HAP-1 (cell line): ENCODE data around the gene NAGS.
"Not testable (repeated sequence)": the region's sequence is repeated elsewhere in the genome, so short reads cannot be mapped to it uniquely, and the experiment has no call there.

Experiments used
- DNase-seq, 2 experiments: peaks; one replicate each; pipeline ENCODE4 v3.0.0-alpha.2; 2016 to 2020; ENCODE audit warnings: low spot score in 2 of 2
- H3K27me3 ChIP-seq: fragments of 250-450 bp; sonication (Bioruptor Pico); 2 replicates; pipeline ENCODE4 v1.5.1; 2020; ENCODE audit warnings: low read depth, mild to moderate bottlenecking, moderate library complexity
- H3K36me3 ChIP-seq: fragments of 250-450 bp; sonication (Bioruptor Pico); replicated peaks from 2 replicates; pipeline ENCODE4 v1.5.1; 2020; ENCODE audit warnings: mild to moderate bottlenecking
- H3K4me1 ChIP-seq: fragments of 250-450 bp; sonication (Bioruptor Pico); 2 replicates; pipeline ENCODE4 v1.5.1; 2020; ENCODE audit warnings: mild to moderate bottlenecking
- H3K4me3 ChIP-seq: fragments of 250-450 bp; sonication (Bioruptor Pico); 2 replicates; pipeline ENCODE4 v1.5.1; 2020; ENCODE audit warnings: mild to moderate bottlenecking, moderate library complexity
- H3K9me3 ChIP-seq: fragments of 250-450 bp; sonication (Bioruptor Pico); 2 replicates; pipeline ENCODE4 v1.5.1; 2020; ENCODE audit warnings: mild to moderate bottlenecking, moderate library complexity
- in situ Hi-C: fragments of 300-500 bp; cut with MboI; formaldehyde crosslinking; loops from 3 replicates; pipeline ENCODE4 v1.14.3; 2020; ENCODE audit warnings: low sequenced_read_pairs, inconsistent platforms, mixed read lengths

Gene NAGS

GRCh38 chr17:44023545-44024270, 19.3 kb downstream of the NAGS start:
- Histone ChIP-seq H3K4me3 (no peak overlapping the region), H3K36me3 (peaks cover 6% of the 10 kb centered on the region; the same call in 1 of the 2 replicates), H3K27me3 (no peaks in the 10 kb centered on the region), H3K9me3 (no peaks in the 10 kb centered on the region), H3K4me1 (no peaks in the 10 kb centered on the region)
- DNase-seq = no peak
- in situ Hi-C loops = no loop called here

- in situ Hi-C loops = no loop called here
- DNase-seq = no peak
- H3K4me1 ChIP-seq = no peaks in the 10 kb centered on the region
- no peak overlapping the region for H3K4me3 ChIP-seq
- H3K9me3 ChIP-seq = no peaks in the 10 kb centered on the region
- H3K27me3 ChIP-seq = no peaks in the 10 kb centered on the region
- peaks cover 8% of the 10 kb centered on the region for H3K36me3 ChIP-seq
Measured at GRCh38 chr17:44024271-44024663, 19.8 kb downstream of the NAGS start.

- Histone ChIP-seq H3K4me1 (no peaks in the 10 kb centered on the region), H3K9me3 (no peaks in the 10 kb centered on the region), H3K27me3 (no peaks in the 10 kb centered on the region), H3K4me3 (no peak overlapping the region), H3K36me3 (peaks cover 14% of the 10 kb centered on the region)
- no peak for DNase-seq
- in situ Hi-C loops = no loop called here
Measured at GRCh38 chr17:44024853-44025252, 20.4 kb downstream of the NAGS start.

GRCh38 chr17:44029736-44030135, 25.3 kb downstream of the NAGS start:
- in situ Hi-C loops = no loop called here
- H3K9me3 ChIP-seq = no peaks in the 10 kb centered on the region
- no peak overlapping the region for H3K4me3 ChIP-seq
- no peaks in the 10 kb centered on the region for H3K4me1 ChIP-seq
- no peak for DNase-seq
- H3K27me3 ChIP-seq = no peaks in the 10 kb centered on the region
- peaks cover 46% of the 10 kb centered on the region for H3K36me3 ChIP-seq

- H3K4me3 ChIP-seq = no peak overlapping the region
- no peaks in the 10 kb centered on the region for H3K9me3 ChIP-seq
- in situ Hi-C loops = no loop called here
- no peaks in the 10 kb centered on the region for H3K27me3 ChIP-seq
- H3K4me1 ChIP-seq = no peaks in the 10 kb centered on the region
- H3K36me3 ChIP-seq = peaks cover 46% of the 10 kb centered on the region
- no peak for DNase-seq
Measured at GRCh38 chr17:44030482-44030881, 26.1 kb downstream of the NAGS start.

GRCh38 chr17:44033861-44034408, 29.5 kb downstream of the NAGS start:
- in situ Hi-C loops = no loop called here

GRCh38 chr17:44034688-44035087, 30.3 kb downstream of the NAGS start:
- peaks cover 69% of the 10 kb centered on the region for H3K36me3 ChIP-seq
- H3K9me3 ChIP-seq, H3K4me3 ChIP-seq, H3K4me1 ChIP-seq, in situ Hi-C loops, H3K27me3 ChIP-seq, DNase-seq: not testable (repeated sequence)

More at GRCh38 chr17:44033861-44034408, 29.5 kb downstream of the NAGS start:
- H3K27me3 ChIP-seq = no peaks in the 10 kb centered on the region
- no peak for DNase-seq
- no peaks in the 10 kb centered on the region for H3K9me3 ChIP-seq
- H3K4me1 ChIP-seq = no peaks in the 10 kb centered on the region
- H3K36me3 ChIP-seq = peaks cover 70% of the 10 kb centered on the region
- no peak overlapping the region for H3K4me3 ChIP-seq

- H3K4me3 ChIP-seq = no peak overlapping the region
- in situ Hi-C loops = no loop called here
- H3K36me3 ChIP-seq = peaks cover 60% of the 10 kb centered on the region
- no peaks in the 10 kb centered on the region for H3K4me1 ChIP-seq
- H3K9me3 ChIP-seq = no peaks in the 10 kb centered on the region
- DNase-seq = no peak
- H3K27me3 ChIP-seq = no peaks in the 10 kb centered on the region
Measured at GRCh38 chr17:44037471-44037870, 33.0 kb downstream of the NAGS start.

GRCh38 chr17:44038604-44039011, 34.2 kb downstream of the NAGS start:
- peaks cover 52% of the 10 kb centered on the region for H3K36me3 ChIP-seq
- peaks cover under 1% of the 10 kb centered on the region for H3K4me1 ChIP-seq
- in situ Hi-C loops = no loop called here
- no peak for DNase-seq
- H3K27me3 ChIP-seq = no peaks in the 10 kb centered on the region
- H3K9me3 ChIP-seq = no peaks in the 10 kb centered on the region
- no peak overlapping the region for H3K4me3 ChIP-seq

- Histone ChIP-seq H3K9me3 (no peaks in the 10 kb centered on the region), H3K27me3 (no peaks in the 10 kb centered on the region), H3K4me1 (peaks cover 14% of the 10 kb centered on the region), H3K36me3 (peaks cover 47% of the 10 kb centered on the region), H3K4me3 (no peak overlapping the region)
- in situ Hi-C loops = no loop called here
- no peak for DNase-seq
Measured at GRCh38 chr17:44039829-44040635, 35.6 kb downstream of the NAGS start.

- Histone ChIP-seq H3K9me3 (no peaks in the 10 kb centered on the region), H3K36me3 (peaks cover 36% of the 10 kb centered on the region), H3K4me3 (no peak overlapping the region), H3K4me1 (peaks cover 19% of the 10 kb centered on the region), H3K27me3 (no peaks in the 10 kb centered on the region)
- in situ Hi-C loops = no loop called here
- no peak for DNase-seq
Measured at GRCh38 chr17:44043272-44043696, 38.9 kb downstream of the NAGS start.

GRCh38 chr17:44044071-44044470, 39.6 kb downstream of the NAGS start:
- peak; percentile 28 to 46 for DNase-seq
- in situ Hi-C loops = no loop called here
- Histone ChIP-seq H3K4me3 (no peak overlapping the region), H3K27me3 (no peaks in the 10 kb centered on the region), H3K36me3 (peaks cover 36% of the 10 kb centered on the region), H3K4me1 (peaks cover 19% of the 10 kb centered on the region), H3K9me3 (no peaks in the 10 kb centered on the region)

GRCh38 chr17:44045486-44045885, 41.1 kb downstream of the NAGS start:
- Histone ChIP-seq H3K9me3 (no peaks in the 10 kb centered on the region), H3K4me1 (peaks cover 19% of the 10 kb centered on the region), H3K4me3 (no peak overlapping the region), H3K27me3 (no peaks in the 10 kb centered on the region), H3K36me3 (peaks cover 39% of the 10 kb centered on the region)
- in situ Hi-C loops = no loop called here
- no peak for DNase-seq

- peaks cover 50% of the 10 kb centered on the region for H3K36me3 ChIP-seq
- H3K27me3 ChIP-seq, DNase-seq, H3K4me3 ChIP-seq, in situ Hi-C loops, H3K9me3 ChIP-seq: not testable (repeated sequence)
- H3K4me1 ChIP-seq = peaks cover 19% of the 10 kb centered on the region
Measured at GRCh38 chr17:44046893-44047292, 42.5 kb downstream of the NAGS start.
